Urinary bladder (tissue), 4 donors: Measurements from ENCODE around the gene GALNT9. TPM values are rescaled to one million over a fixed set of nuclear protein-coding genes. Genes with fewer than 3 reads are reported as not detected.
"Not testable (repeated sequence)": the region's sequence is repeated elsewhere in the genome, so short reads cannot be mapped to it uniquely, and the experiment has no call there.

Experiments
- DNase-seq: peaks from one replicate; pipeline ENCODE4 v3.0.0-alpha.2; 2015; ENCODE audit errors: extremely low spot score
- H3K27ac ChIP-seq: one replicate; pipeline ENCODE4 v1.5.1; 2013; ENCODE audit warnings: low read depth, mild to moderate bottlenecking, moderate library complexity
- H3K36me3 ChIP-seq: one replicate; pipeline ENCODE4 v1.6.1; 2013; ENCODE audit warnings: mild to moderate bottlenecking, moderate library complexity; ENCODE audit not compliant: insufficient read depth
- H3K4me1 ChIP-seq: one replicate; pipeline ENCODE4 v1.6.1; 2013; ENCODE audit warnings: mild to moderate bottlenecking, moderate library complexity; ENCODE audit not compliant: insufficient read depth
- H3K4me3 ChIP-seq: one replicate; pipeline ENCODE4 v1.5.1; 2013; ENCODE audit warnings: low read depth, low read length
- WGBS: extraction: QIAGEN DNeasy Blood & Tissue Kit; methylation state at CpG from one replicate; pipeline ENCODE4 v1.1.7; 2013; 5-methylcytosine and 5-hydroxymethylcytosine counted together
- polyA plus RNA-seq: library from polyadenylated mRNA; stranded (reverse); fragments of 200-250 nt; gene quantifications from one replicate; pipeline ENCODE4 v1.2.3, GENCODE V29; 2013
- total RNA-seq: library from RNA; depleted of rRNA; stranded (reverse); fragments of >200 nt; gene quantifications from one replicate; pipeline ENCODE4 v1.2.3, GENCODE V29; 2014
- donor health status: healthy with polysubstance abuse.
- donor health status: healthy.

The GALNT9 gene
- total and polyA plus RNA-seq, 2 donors, result 0.60 to 2.4 TPM

DNA sequence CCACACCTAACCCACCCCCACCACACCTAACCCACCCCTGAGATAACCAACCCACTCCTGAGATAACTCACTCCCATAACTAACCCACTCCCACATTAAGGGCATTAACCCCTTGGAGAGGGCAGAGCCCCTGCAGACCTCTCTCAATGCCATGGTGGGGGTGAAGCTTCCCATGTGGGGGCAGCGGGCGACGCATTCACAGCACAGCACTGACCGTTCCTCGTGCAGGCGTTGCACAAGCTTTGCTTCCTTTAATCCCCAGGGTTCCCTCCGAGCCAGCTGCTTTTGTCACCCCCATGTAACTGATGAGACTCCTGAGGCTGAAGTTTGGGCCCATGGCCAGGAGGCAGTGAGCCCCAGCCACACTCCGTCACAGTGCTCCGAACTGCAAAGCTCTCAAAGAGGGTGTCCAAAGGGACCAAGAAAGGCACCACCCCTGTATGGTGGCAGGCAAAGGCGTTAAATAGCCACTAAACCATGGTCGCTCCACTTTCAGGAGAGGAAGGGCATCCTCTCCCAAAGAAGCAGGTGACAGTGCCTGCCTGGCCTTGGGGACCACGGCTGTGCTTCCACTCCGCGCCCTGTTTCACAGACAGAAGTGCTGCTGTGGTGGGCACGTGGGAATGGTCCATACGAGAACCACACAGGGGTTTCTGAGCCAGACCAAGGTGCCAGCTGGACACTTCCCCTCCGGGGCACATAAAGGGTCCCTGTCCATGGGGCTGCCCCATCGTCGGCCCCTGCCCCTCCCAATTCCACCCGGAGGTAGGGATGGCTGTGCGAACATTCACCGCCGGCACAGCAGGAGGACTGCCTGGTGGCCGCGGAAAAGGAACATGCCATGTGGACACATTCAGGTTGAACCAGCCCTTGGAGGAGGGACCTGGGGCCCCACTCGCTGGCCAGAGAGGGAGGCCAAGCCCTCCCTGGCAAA is 28.3 kb downstream of the GALNT9 start:
- WGBS, result 64% methylated on average over 26 of the region's 26 CpGs
- H3K4me1 ChIP-seq, result no peaks in the 10 kb centered on the region
- no peaks in the 10 kb centered on the region for H3K36me3 ChIP-seq
- DNase-seq, result no peak
- no peak overlapping the region for H3K4me3 ChIP-seq
- no peak overlapping the region for H3K27ac ChIP-seq

DNA sequence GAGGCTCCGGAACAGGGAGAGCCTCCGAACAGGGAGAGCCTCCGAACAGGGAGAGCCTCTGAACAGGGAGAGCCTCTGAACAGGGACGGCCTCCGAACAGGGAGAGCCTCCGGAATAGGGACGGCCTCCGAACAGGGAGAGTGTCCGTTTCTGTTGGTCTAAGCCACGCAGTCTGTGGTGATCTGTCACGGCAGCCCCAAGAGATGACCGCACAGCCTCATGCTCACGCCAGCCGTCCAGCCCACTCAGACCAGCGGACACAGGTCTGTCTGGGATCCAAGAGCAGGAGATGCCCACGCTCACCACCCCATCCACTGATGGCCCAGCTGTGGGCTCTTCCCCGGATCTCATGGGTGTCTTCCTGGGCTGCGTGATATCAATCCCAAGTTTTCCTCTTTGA is 33.3 kb downstream of the GALNT9 start:
- Histone ChIP-seq H3K4me3 (no peak overlapping the region), H3K4me1 (no peaks in the 10 kb centered on the region), H3K36me3 (no peaks in the 10 kb centered on the region), H3K27ac (no peak overlapping the region)
- 92% methylated on average over 18 of the region's 18 CpGs for WGBS
- no peak for DNase-seq

DNA sequence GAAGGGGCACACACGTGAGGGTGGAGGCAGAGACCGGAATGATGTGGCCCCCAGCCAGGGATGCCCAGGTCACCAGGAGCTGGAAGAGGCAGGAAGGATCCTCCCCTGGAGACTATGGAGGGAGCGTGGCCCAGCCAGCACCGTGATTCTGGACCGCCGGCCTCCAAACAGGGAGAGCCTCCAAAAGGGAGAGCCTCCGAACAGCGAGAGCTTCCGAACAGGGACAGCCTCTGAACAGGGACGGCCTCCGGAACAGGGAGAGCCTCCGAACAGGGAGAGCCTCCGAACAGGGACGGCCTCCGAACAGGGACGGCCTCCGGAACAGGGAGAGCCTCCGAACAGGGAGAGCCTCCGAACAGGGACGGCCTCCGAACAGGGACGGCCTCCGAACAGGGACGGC is 33.8 kb downstream of the GALNT9 start:
- not testable (repeated sequence) for H3K36me3 ChIP-seq, H3K4me1 ChIP-seq, DNase-seq, H3K27ac ChIP-seq, H3K4me3 ChIP-seq
- WGBS, result 95% methylated on average over 24 of the region's 24 CpGs

DNA sequence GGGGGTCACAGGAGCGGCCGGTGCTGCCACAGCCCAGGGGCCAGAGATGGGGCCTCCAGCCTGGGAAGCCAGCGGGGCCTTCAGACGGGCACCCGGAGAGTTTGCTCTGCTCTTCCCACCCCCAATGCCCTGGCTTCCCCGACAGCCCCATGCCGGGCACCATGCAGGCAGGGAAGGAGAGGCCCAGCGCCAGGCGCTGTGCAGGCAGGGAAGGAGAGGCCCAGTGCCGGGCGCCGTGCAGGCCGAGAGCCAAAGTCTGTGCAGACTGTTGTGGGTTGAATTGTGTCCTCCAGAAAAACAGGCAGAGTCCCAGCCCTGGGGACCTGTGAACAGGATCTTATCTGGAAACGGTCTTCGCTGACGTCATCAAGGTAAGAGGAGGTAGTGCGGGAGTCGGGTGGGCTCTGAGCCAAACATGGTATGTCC is 34.3 kb downstream of the GALNT9 start:
- H3K36me3 ChIP-seq, result no peaks in the 10 kb centered on the region
- no peaks in the 10 kb centered on the region for H3K4me1 ChIP-seq
- no peak overlapping the region for H3K27ac ChIP-seq
- WGBS, result 79% methylated on average over 18 of the region's 18 CpGs
- H3K4me3 ChIP-seq, result no peak overlapping the region
- DNase-seq, result no peak

DNA sequence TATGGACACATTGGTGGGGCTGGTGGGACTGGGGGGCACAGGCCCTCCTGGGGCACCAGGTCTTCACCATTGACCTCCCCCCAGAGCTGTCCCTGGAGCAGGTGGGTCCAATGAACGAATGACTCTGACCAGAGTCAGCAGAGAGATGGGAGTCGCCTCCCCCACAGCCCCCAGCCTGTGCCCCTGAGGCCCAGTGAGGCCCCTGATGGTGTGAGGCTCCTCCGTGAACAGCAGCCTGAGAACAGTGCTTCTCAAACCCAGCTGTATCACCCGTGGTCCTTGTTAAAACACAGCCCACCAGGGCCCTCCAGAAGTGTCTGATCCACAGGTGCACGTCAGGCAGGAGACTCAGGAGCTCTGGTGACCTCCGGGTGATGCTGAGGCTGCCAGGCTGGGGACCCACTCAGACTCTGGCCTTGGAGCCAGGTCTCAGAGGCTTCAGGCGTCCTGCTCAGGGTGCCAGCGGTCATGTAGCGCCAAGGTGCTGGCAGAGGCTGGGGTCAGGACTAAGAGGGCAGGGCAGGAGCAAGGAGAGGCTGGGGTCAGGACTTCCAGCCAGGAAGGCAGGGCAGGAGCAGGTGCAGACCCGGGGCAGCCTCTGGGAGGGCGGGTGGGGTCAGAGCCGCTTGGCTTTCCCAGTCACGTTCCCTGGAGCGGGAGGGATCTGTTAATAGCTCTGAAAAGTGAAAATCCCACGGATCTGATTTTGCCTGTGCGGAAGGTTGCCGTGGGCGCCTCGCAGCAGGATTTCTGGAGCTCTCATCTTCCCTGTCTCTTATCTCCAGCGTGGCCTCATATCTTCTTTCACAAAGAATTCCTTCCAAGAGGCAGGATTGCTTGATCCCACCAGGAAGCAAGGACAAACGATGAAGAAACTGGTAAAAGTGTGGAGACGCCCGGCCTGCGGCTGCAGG is 35.0 kb downstream of the GALNT9 start:
- 53% methylated on average over 24 of the region's 24 CpGs for WGBS
- no peaks in the 10 kb centered on the region for H3K4me1 ChIP-seq
- no peak for DNase-seq
- no peak overlapping the region for H3K27ac ChIP-seq
- no peak overlapping the region for H3K4me3 ChIP-seq
- no peaks in the 10 kb centered on the region for H3K36me3 ChIP-seq

DNA sequence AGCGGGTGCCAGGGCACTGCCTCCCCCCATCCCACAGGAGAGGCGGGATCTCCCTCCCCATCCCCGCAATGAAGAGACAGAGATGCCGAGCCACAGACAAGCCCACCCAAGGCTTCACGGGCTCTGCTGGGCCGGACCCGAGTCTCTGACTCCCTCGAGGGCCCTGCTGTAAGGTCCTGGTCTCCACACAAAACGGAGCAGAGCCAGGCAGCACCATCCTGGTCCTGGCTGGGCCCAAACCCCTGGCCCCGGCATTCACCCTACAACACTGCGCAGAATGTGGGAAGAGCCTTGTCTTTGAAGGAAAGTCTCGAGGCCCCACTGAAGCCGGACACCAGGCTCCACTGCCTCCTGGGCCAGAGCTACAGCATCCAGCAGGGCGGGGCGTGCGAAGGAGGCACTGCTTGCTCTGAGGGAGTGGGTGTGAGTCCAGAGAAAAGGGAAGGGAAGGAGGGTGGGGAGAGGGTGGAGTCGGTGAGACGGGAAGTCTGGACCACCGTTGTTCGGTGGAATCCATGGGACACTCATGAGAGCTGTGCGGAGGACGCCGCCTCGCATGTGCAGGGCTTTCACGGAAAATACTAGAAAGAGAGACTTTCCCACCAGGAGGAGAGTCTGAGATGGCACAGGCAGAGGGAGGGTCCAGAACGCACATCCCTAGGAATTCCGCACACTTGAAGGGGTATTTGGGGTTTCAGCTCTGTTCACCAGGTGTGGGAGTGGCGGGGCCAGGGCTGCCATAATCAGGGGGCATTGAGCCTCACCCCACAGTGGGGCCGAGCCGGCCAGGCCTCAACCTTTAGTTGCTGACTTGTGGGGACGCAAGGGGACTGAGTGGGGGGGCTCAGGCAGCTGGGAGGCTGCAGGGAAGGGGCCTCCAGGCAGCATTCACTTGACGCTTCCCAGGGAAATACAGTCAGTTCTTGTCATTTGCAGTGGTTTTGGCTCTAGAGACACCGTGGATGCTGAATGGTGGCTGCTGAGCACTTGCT is 36.8 kb downstream of the GALNT9 start:
- Histone ChIP-seq H3K4me3 (no peak overlapping the region), H3K4me1 (no peaks in the 10 kb centered on the region), H3K36me3 (no peaks in the 10 kb centered on the region), H3K27ac (no peak overlapping the region)
- WGBS, result 90% methylated on average over 33 of the region's 33 CpGs
- DNase-seq, result no peak

DNA sequence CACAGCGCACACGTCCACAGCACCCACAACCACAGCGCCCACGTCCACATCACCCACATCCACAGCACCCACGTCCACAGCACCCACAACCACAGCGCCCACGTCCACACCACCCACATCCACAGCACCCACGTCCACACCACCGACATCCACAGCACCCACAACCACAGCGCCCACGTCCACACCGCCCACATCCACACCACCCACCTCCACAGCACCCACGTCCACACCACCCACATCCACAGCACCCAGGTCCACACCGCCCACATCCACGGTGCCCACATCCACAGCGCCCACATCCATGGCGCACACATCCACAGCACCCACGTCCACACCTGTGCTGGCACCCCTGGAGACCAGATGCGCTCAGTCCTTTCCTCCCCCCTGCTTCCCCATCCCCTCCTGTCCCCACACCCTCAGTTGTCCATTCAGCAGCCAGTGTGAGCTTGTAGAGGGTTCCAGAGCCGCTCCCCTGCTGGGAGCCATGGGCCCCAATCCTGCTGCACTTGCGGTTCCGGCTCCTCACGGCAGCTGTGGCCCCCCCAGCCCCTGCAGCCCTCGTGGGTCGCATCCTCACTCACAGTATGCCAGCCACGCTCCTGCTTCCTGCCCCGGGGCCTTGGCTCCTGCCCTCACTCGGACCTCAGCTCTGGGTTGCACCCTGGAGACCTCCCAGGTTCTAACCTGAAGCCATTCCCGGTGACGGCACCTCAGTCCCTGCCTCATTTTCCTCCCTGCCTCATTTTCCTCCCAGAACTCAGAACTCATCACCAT is 37.8 kb downstream of the GALNT9 start:
- no peak for DNase-seq
- Histone ChIP-seq H3K4me1 (no peaks in the 10 kb centered on the region), H3K36me3 (no peaks in the 10 kb centered on the region), H3K4me3 (no peak overlapping the region), H3K27ac (no peak overlapping the region)
- WGBS, result 94% methylated on average over 28 of the region's 30 CpGs

DNA sequence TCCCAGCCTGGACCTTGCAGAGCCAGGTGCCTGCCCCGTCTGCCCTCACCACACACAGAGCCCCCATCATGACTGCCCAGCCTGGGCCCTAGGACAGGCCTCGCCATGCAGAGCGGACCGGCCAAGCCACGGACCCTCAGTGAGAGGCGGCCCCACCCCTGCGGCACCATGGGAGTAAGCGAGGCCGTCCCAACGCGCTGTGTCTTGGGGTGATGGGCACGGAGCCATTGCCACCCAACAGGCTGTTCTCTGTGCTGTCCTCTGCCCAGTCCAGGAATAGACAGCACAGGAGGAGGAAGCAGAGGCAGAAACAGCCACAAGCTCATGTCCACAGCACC is 39.2 kb downstream of the GALNT9 start:
- Histone ChIP-seq H3K4me1 (no peaks in the 10 kb centered on the region), H3K27ac (no peak overlapping the region), H3K4me3 (no peak overlapping the region), H3K36me3 (no peaks in the 10 kb centered on the region)
- 95% methylated on average over 12 of the region's 12 CpGs for WGBS
- DNase-seq, result no peak

DNA sequence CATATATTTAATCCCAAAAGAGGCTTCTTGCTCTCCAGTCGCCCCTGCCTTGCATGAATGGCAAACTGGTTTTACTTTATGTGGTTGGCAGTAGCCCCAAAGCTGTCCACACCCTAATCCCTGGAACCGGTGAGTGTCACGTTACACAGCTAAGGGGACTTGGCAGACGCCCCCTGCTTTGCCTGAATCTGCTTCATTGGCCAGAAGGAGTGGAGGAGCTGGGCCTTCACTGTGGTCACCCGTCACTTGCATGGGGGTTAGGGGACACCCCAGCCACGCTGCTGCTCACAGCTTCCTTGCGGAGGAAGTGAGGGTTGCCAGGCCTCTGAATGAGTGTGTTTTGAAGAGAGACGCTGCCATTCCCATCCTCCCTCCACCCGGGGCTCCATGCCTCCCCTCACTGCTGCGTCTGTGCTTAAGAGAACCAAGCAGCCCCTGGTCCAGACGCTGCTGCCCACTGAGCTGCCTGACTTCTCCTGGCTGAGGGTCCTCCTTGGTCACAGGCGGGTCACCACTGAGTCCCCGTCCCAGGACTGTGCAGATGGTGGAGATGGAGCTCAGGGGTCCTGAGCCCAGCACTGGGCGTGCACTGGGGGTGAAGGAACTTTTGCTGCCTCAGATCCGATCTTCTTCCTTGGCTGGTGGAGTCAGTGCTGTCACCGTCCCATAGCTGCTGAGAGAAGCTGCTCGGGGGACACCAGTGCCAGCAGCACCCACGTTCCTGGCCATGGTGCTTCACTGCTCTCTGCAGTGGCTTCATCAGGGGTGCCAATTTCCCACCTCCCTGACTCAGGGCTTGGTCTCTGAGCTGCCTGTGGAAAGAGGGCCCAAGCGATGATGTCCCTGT is 39.8 kb downstream of the GALNT9 start:
- Histone ChIP-seq H3K4me1 (no peaks in the 10 kb centered on the region), H3K4me3 (no peak overlapping the region), H3K27ac (no peak overlapping the region), H3K36me3 (no peaks in the 10 kb centered on the region)
- 49% methylated on average over 19 of the region's 19 CpGs for WGBS
- no peak for DNase-seq

DNA sequence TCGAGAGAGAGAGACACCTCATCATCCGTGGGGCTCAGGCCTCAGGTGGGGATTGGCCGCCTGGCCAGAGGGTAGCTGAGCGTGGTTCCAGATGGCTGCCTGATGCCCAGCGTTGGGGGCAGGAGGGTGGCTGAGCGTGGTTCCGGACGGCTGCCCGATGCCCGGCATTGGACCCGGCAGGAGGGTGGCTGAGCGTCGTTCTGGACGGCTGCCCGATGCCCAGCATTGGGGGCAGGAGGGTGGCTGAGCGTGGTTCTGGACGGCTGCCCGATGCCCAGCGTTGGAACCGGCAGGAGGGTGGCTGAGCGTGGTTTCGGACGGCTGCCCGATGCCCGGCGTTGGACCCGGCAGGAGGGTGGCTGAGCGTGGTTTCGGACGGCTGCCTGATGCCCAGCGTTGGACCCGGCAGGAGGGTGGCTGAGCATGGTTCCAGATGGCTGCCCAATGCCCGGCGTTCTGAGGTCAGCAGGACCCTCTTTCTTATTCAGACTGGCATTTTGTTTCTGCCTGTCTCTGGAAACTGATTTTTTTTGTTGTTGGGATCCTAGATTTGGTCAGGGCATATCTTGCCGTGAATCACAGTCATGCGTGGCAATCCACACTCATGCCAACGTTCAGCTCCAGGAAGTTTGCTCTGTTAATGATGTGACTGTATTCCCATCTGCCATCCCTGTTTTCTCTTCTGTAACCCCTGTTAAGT is 40.7 kb downstream of the GALNT9 start:
- no peak for DNase-seq
- Histone ChIP-seq H3K4me3 (no peak overlapping the region), H3K4me1 (no peaks in the 10 kb centered on the region), H3K36me3 (no peaks in the 10 kb centered on the region), H3K27ac (no peak overlapping the region)
- WGBS, result 92% methylated on average over 37 of the region's 37 CpGs

DNA sequence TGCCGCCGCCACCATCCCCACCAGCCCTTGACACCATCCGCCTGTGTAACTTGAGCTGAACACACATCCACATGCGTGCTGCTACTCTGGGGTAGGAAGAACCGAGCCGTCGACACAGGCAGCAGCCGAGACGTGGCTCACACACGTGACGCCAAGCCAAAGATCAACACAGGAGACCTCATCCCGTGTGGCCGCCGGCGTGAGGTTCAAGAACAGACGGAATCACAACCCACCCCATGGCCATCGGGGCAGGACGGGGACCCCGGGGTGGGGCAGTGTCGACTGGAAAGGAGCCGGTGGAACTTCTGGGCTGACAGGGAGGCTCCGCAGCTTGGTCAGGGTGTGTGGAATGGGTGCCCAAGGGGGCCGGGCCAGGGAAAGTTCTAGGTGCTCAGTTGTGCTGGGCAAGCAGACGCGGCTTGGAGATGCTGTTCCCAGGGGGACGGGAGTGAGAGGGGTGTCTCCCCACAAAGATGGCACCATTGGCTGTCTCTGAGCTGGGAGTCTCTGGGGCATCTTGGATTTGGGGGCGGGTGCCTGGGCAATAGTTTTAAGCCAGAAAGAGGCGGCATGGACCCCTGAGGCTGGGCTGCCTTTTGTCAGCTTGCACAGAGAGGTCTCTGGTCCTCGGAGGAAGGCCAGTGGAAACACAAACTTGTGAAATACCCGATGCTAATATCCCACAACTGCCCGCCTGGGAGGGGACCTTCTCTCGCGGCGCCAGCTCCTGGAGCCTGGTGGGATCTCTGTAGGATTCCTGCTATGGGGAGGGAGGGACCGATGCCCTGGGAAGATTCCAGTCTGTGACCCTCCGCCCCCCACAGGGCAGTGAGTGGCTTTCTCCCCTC is 41.8 kb downstream of the GALNT9 start:
- Histone ChIP-seq H3K4me1 (no peaks in the 10 kb centered on the region), H3K36me3 (no peaks in the 10 kb centered on the region), H3K4me3 (no peak overlapping the region), H3K27ac (no peak overlapping the region)
- no peak for DNase-seq
- WGBS, result 85% methylated on average over 36 of the region's 36 CpGs
